ENCODE data around the gene OGFR. TPM values are rescaled to one million over a fixed set of nuclear protein-coding genes. Genes with fewer than 3 reads are reported as not detected.

OGFR gene
- total RNA-seq, 4 donors from 2014 or later: 32.1 to 54.1 (median 42.5) TPM

GRCh38 chr20:62797671-62798532 is 6.7 kb upstream of the OGFR start:
- DNase-seq (ENCODE audit: low spot score in 2 of 2): no peak
- H3K27me3 ChIP-seq: no peaks in the 10 kb centered on the region
- peaks cover 43% of the 10 kb centered on the region for H3K4me1 ChIP-seq
- H3K4me3 ChIP-seq: no peak overlapping the region
- 87% methylated on average over 22 of the region's 26 CpGs for WGBS
- no peak for TF ChIP-seq EP300 (IDR thresholded peaks at IDR 0.05)
- no peak for TF ChIP-seq POLR2A (IDR thresholded peaks at IDR 0.05)
- no peak for TF ChIP-seq POLR2AphosphoS5 (IDR thresholded peaks at IDR 0.05)
- TF ChIP-seq, protein P1, sequence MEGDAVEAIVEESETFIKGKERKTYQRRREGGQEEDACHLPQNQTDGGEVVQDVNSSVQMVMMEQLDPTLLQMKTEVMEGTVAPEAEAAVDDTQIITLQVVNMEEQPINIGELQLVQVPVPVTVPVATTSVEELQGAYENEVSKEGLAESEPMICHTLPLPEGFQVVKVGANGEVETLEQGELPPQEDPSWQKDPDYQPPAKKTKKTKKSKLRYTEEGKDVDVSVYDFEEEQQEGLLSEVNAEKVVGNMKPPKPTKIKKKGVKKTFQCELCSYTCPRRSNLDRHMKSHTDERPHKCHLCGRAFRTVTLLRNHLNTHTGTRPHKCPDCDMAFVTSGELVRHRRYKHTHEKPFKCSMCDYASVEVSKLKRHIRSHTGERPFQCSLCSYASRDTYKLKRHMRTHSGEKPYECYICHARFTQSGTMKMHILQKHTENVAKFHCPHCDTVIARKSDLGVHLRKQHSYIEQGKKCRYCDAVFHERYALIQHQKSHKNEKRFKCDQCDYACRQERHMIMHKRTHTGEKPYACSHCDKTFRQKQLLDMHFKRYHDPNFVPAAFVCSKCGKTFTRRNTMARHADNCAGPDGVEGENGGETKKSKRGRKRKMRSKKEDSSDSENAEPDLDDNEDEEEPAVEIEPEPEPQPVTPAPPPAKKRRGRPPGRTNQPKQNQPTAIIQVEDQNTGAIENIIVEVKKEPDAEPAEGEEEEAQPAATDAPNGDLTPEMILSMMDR (IDR thresholded peaks at IDR 0.05): no peak
- no peak overlapping the region for H3K27ac ChIP-seq
- H3K36me3 ChIP-seq: peaks cover 39% of the 10 kb centered on the region
- no peaks in the 10 kb centered on the region for H3K9me3 ChIP-seq

DNA sequence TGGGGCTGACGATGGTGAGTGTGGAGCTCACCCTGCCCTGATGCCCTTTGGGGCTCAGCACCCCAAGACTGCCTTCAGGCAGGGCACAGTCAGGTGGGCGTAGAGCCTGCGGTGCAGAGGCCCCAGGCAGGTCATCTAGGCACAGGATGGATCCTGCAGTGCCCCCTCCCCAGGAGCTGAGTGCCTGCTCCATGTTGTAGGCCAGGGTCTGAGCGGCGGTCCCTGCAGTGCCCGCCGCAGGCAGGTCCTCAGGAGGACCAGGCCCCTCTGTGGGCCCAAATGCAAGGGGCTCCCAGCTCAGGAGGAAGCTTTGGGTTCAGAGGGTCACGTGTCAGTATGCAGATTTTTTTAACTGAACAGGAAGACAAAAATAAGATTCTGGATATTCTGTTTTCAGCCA is 5.6 kb upstream of the OGFR start:
- DNase-seq (ENCODE audit: low spot score in 2 of 2): no peak
- TF ChIP-seq EP300 (IDR thresholded peaks at IDR 0.05) (no peak), POLR2A (IDR thresholded peaks at IDR 0.05) (no peak), POLR2AphosphoS5 (IDR thresholded peaks at IDR 0.05) (no peak)
- TF ChIP-seq, protein P1 (IDR thresholded peaks at IDR 0.05): no peak
- Histone ChIP-seq H3K4me3 (no peak overlapping the region), H3K27me3 (no peaks in the 10 kb centered on the region), H3K36me3 (peaks cover 39% of the 10 kb centered on the region), H3K9me3 (no peaks in the 10 kb centered on the region), H3K4me1 (peaks cover 37% of the 10 kb centered on the region), H3K27ac (no peak overlapping the region)
- WGBS: 90% methylated on average over 7 of the region's 8 CpGs

DNA sequence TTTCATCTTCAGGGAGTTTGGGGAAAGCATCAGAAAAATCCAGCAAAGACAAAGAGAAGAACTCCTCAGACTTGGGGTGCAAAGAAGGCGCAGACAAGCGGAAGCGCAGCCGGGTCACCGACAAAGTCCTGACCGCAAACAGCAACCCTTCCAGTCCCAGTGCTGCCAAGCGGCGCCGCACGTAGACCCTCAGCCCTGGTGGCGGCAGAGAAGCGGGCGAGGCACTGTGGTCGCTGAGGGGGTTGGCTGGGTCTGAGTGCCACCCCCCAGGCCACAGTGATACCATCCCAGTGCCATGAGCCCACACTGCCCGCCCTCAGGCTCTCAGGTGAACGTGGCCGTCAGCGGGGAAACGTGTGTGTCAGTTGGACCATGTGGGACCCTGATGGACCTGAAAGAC is 5.2 kb upstream of the OGFR start:
- Histone ChIP-seq H3K4me3 (no peak overlapping the region), H3K27me3 (no peaks in the 10 kb centered on the region), H3K27ac (no peak overlapping the region), H3K36me3 (peaks cover 39% of the 10 kb centered on the region), H3K4me1 (peaks cover 40% of the 10 kb centered on the region), H3K9me3 (no peaks in the 10 kb centered on the region)
- WGBS: 94% methylated on average over 19 of the region's 19 CpGs
- DNase-seq (ENCODE audit: low spot score in 2 of 2): no peak
- TF ChIP-seq POLR2AphosphoS5 (IDR thresholded peaks at IDR 0.05) (no peak), POLR2A (IDR thresholded peaks at IDR 0.05) (no peak), EP300 (IDR thresholded peaks at IDR 0.05) (no peak)
- TF ChIP-seq, protein P1 (IDR thresholded peaks at IDR 0.05): no peak

DNA sequence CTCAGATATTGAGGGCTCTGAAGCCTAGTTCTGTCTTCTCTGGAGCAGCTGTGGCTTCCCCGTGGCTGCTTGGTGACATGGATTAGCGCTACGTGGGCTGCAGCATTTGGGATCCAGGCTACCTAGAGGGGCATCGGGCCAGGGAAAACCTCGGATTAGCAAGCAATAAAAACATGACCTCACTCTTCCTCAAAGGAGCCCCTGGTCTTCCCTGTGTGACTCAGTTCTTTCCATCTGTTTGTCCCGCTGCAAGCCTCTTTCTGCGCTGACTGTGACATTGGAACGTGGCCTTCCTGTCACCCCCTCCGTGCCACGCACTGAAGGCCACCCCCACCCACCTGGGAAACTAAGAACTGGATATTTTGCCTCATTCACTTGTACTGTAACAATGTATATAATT is 4.8 kb upstream of the OGFR start:
- no peaks in the 10 kb centered on the region for H3K27me3 ChIP-seq
- H3K36me3 ChIP-seq: peaks cover 39% of the 10 kb centered on the region
- WGBS: 85% methylated on average over 10 of the region's 10 CpGs
- no peaks in the 10 kb centered on the region for H3K9me3 ChIP-seq
- no peak for DNase-seq (ENCODE audit: low spot score in 2 of 2)
- H3K4me3 ChIP-seq: no peak overlapping the region
- H3K4me1 ChIP-seq: peaks cover 36% of the 10 kb centered on the region
- no peak for TF ChIP-seq POLR2A (IDR thresholded peaks at IDR 0.05)
- TF ChIP-seq EP300 (IDR thresholded peaks at IDR 0.05): no peak
- TF ChIP-seq, protein P1 (IDR thresholded peaks at IDR 0.05): no peak
- no peak for TF ChIP-seq POLR2AphosphoS5 (IDR thresholded peaks at IDR 0.05)
- no peak overlapping the region for H3K27ac ChIP-seq
